GM18499 (cell line): ENCODE results near the gene CASKIN2.

ENCODE experiments used
- ATAC-seq: cut with Tn5 transposase; IDR thresholded peaks from one replicate; pipeline ENCODE4 v1.9.1; 2021; ENCODE audit warnings: moderate number of reproducible peaks; ENCODE audit not compliant: insufficient read depth, unreplicated experiment

CASKIN2 gene

GRCh38 chr17:75547091-75547490 is 31.8 kb upstream of the CASKIN2 start:
- ATAC-seq: no peak

- no peak for ATAC-seq
These were observed 30.8 kb upstream of the CASKIN2 start for GRCh38 chr17:75546181-75546580.

- ATAC-seq: no peak
These were observed 28.9 kb upstream of the CASKIN2 start for GRCh38 chr17:75544250-75544649.

GRCh38 chr17:75542728-75543336 is 27.5 kb upstream of the CASKIN2 start:
- no peak for ATAC-seq

GRCh38 chr17:75542229-75542628 is 26.9 kb upstream of the CASKIN2 start:
- ATAC-seq: no peak

DNA sequence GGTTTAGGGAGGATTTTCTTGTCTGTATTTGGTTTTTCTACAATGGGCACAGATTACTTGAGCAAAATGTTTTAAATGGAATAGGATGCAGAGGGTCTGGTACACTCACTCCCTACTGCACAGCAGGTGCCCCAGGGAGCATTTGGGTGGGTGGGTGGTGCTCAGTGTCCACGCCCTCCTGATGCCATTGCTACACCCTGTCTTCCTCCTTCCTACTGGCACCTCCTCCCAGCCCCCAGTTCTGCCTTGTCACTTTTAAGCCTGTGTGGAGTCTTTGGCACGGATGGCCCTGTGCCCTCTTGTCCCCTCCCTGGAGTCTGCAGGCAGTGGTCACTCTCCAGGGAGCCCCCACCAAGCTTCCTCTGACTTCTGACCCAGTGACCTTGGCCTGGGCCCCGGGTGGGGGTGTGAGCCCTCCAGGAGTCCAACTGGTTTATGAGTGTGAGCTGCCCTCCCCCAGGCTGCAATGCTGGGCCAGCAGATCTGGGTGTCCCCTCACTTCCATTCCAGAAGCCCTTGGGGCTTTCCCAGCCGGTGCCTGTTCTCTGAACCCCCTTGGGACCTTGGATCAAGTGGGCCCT is 25.7 kb upstream of the CASKIN2 start:
- no peak for ATAC-seq

GRCh38 chr17:75539967-75540729 is 24.8 kb upstream of the CASKIN2 start:
- no peak for ATAC-seq

DNA sequence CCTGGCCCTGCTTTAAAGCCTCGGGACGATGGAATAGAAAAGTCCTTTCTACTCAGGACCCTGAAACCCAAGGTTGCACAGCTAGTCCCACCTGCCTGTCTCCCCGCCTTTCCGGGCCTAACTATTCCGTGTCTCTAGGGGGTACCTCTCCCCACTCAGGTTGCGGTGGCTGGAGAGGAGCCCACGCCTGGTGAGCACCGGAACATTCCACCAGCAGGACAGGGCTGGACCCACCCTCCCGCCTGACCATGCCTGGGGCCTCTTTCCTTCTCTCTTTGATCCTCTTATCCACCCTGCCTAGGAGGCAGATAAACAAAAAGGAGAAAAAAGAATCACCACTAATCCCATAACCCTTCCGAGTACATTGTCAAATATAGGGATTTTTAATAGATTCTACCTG is 21.0 kb upstream of the CASKIN2 start:
- ATAC-seq: no peak

- no peak for ATAC-seq
These were observed 20.5 kb upstream of the CASKIN2 start for GRCh38 chr17:75535871-75536270.

- ATAC-seq: no peak
These were observed 19.8 kb upstream of the CASKIN2 start for GRCh38 chr17:75535119-75535537.

DNA sequence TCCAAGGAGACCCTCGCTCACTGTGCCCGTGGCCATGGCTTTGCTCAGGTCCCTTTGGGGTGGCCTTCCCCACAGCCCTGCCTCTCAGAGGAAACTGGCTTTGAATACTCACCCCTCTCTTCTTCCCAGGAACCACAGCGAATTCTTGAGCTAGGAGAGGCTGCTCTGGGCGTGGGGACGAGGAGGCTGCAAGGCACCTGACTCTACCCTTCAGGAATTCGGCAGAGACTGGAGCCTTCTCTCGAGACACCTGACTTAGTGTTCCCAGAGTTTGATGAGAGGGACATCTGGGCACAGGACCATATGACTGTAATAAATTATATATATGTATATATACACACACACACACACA is 16.4 kb upstream of the CASKIN2 start:
- no peak for ATAC-seq

- ATAC-seq: no peak
These were observed 15.7 kb upstream of the CASKIN2 start for GRCh38 chr17:75530837-75531720.

DNA sequence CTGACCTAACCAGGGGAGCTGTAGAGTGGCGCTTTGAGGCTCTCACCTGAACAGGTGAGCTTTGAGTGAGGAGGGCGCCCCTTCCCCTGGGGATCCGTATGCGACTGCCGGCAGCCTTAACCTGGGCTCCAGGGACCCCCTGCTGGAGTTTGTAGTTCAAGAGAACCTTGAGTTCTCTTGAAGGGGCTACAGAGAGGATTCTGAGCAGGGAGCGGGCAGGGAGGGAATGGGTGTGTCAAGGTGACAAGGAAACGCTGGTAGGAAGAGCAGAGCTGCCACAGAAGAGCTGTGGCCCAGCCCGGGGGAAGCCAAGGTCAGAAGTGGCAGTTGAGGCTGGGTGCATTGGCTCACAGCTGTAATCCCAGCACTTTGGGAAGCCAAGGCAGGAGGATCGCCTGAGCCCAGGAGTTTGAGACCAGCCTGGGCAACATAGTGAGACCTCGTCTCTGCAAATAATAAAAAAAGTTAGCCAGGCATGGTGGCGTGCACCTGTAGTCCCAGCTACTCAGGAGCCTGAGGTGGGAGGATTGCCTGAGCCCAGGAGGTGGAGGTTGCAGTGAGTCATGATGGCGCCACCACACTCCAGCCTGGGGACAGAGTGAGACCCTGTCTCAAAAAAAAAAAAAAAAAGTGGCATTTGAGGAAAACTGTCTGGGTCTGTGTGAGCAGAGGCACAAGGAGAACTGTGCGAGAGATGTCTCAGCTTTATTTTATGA is 11.4 kb upstream of the CASKIN2 start:
- ATAC-seq: no peak

DNA sequence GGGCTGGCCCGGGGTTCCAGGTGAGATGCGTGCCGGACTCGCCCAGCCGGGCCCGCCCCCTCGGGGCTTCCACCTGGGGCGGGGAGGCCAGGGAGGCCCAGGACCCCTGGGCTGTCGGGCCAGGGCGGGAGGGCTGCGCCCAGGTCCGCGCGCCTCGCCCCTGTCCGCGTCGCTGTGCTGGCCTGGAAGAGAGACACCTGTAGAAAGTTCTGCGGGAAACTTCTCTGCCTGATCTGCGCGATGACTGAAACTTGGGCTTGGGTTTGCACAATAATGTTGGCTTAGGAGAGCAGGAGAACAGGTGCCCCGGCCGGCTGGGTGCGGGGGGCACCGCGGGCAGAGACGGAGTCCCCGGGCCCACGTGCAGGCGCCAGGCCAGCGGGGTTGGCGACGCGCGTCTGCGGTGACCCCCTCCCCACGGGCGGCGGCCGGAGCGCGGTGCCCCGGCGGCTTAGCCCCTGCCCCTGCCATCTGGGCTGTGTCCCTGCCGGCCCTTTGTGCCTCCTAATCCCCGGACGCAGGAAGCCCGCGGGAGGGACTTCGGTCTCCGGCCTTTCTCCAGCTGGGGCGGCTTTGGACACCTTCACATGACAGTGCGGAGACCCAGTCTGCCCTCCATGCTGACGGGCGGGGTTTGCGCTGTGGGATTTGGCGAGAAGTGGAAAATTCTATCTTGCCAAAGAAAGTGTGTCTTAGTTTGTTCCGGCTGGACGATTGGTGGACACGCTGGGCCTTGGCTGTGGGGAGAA is 10.6 kb upstream of the CASKIN2 start:
- no peak for ATAC-seq

DNA sequence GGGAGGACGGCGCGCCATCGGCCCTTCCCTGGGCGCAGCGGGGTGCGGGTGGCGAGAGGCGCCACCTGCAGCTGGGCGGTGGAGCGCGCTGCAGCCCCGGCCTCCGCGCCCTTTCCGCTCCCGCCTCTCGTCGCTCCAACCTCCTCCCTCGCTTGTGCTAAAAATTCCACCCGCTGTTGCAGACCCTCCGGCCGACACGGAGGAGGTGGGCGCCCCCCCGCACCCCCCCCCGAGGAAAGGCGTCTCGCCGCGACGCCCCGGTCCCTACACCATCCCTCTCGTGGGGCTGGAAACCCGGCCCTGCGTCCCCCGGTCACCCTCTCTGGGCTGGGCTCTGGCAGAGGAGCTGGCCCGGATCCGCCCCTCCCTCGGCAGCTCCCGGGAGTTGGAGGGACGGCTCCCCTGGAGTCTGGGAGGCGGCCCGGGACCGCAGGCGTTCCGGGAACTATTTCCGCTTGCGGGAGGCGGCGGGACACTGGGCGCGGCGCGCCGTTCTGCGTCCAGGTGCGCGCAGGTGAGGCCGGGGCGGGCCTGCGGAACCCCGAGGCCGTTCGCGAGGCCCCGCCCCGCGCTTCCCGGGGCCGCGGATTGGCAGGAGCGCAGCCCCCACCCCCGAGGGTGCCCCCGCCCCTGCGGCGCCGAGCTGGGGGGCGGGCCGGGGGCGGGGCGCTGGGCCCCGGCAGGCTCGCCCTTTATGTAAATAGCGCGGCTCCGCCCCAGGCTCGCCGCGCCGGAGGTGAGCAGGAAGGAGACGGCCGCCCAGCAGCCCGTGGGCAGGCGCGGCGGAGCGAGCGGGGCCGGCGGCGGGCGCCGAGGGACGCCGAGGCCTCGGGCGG is 9.9 kb upstream of the CASKIN2 start, which contains the start of gene LLGL2:
TSS of gene LLGL2 (plus strand) at position 728 of the 836 bp plus-strand sequence. CDS start 17,730 bp downstream, outside the sequence.
- no peak for ATAC-seq

GRCh38 chr17:75524269-75524969 is 9.1 kb upstream of the CASKIN2 start:
- no peak for ATAC-seq

DNA sequence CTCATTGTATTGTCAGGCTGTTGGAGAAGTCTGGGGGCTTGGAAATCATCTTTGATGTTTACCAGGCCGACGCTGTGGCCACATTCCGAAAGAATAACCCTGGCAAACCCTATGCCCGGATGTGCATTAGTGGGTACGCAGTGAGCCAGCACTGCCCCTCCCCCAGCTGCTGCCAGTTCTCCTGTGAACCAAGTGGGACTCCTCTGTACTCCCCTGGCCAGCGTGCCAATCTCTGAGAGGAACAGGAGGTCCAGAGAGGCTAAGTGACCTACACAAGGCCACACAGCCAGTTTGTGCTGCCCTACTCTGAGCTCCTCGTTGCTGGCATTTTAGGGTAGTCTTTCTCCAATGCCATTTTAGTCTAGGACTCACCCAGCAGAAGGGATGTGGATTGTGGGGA is 8.3 kb upstream of the CASKIN2 start:
- ATAC-seq: no peak
